ENCODE measurements around the gene GCNT4.

The GCNT4 gene

GRCh38 chr5:75050415-75050814 is 1.9 kb downstream of the GCNT4 start:
- peak in 1 of 2 experiments; percentile 50 for DNase-seq

- DNase-seq = peak; percentile 37 to 68
Observed at GRCh38 chr5:75049456-75050351, 2.7 kb downstream of the GCNT4 start.

GRCh38 chr5:75048457-75048953 is 3.9 kb downstream of the GCNT4 start:
- DNase-seq = no peak

- DNase-seq = no peak
Observed at GRCh38 chr5:75047356-75047755, 5.0 kb downstream of the GCNT4 start.

GRCh38 chr5:75046366-75047142 is 5.8 kb downstream of the GCNT4 start:
- no peak for DNase-seq

GRCh38 chr5:75045071-75045470 is 7.3 kb downstream of the GCNT4 start:
- no peak for DNase-seq

GRCh38 chr5:75044406-75044805 is 8.0 kb downstream of the GCNT4 start:
- no peak for DNase-seq

GRCh38 chr5:75043633-75044264 is 8.6 kb downstream of the GCNT4 start:
- no peak for DNase-seq

GRCh38 chr5:75042522-75042921 is 9.8 kb downstream of the GCNT4 start:
- DNase-seq = no peak

- no peak for DNase-seq
Observed at GRCh38 chr5:75040973-75041372, 11.4 kb downstream of the GCNT4 start.

GRCh38 chr5:75037106-75037505 is 15.3 kb downstream of the GCNT4 start:
- DNase-seq = peak; percentile 24 to 72

GRCh38 chr5:75034137-75034739 is 18.1 kb downstream of the GCNT4 start:
- DNase-seq = no peak

- no peak for DNase-seq
Observed at GRCh38 chr5:75031366-75031765, 21.0 kb downstream of the GCNT4 start.

GRCh38 chr5:75028090-75028489 is 24.3 kb downstream of the GCNT4 start:
- no peak for DNase-seq

GRCh38 chr5:75023368-75024159 is 28.8 kb downstream of the GCNT4 start:
- no peak for DNase-seq

GRCh38 chr5:75021800-75022199 is 30.6 kb downstream of the GCNT4 start:
- no peak for DNase-seq

- no peak for DNase-seq
Observed at GRCh38 chr5:75021219-75021618, 31.1 kb downstream of the GCNT4 start.

GRCh38 chr5:75020016-75020656 is 32.2 kb downstream of the GCNT4 start:
- DNase-seq = no peak

GRCh38 chr5:75018805-75019587 is 33.4 kb downstream of the GCNT4 start:
- DNase-seq = no peak

GRCh38 chr5:75017971-75018370 is 34.4 kb downstream of the GCNT4 start:
- DNase-seq = no peak

- DNase-seq = no peak
Observed at GRCh38 chr5:75016896-75017295, 35.5 kb downstream of the GCNT4 start.

Measured in SW 1271 (cell line).